ENCODE results near the gene SLC25A24.

GRCh38 chr1:108200687-108201051 lies 526 bp upstream of the SLC25A24 start:
- TF ChIP-seq, protein P1, sequence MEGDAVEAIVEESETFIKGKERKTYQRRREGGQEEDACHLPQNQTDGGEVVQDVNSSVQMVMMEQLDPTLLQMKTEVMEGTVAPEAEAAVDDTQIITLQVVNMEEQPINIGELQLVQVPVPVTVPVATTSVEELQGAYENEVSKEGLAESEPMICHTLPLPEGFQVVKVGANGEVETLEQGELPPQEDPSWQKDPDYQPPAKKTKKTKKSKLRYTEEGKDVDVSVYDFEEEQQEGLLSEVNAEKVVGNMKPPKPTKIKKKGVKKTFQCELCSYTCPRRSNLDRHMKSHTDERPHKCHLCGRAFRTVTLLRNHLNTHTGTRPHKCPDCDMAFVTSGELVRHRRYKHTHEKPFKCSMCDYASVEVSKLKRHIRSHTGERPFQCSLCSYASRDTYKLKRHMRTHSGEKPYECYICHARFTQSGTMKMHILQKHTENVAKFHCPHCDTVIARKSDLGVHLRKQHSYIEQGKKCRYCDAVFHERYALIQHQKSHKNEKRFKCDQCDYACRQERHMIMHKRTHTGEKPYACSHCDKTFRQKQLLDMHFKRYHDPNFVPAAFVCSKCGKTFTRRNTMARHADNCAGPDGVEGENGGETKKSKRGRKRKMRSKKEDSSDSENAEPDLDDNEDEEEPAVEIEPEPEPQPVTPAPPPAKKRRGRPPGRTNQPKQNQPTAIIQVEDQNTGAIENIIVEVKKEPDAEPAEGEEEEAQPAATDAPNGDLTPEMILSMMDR (IDR thresholded peaks at IDR 0.05) = peak in 2 of 6 experiments; percentile 20 to 23
- no peak for TF ChIP-seq POLR2A (IDR thresholded peaks at IDR 0.05)
